ENCODE data around the gene TUT7.

The TUT7 gene

DNA sequence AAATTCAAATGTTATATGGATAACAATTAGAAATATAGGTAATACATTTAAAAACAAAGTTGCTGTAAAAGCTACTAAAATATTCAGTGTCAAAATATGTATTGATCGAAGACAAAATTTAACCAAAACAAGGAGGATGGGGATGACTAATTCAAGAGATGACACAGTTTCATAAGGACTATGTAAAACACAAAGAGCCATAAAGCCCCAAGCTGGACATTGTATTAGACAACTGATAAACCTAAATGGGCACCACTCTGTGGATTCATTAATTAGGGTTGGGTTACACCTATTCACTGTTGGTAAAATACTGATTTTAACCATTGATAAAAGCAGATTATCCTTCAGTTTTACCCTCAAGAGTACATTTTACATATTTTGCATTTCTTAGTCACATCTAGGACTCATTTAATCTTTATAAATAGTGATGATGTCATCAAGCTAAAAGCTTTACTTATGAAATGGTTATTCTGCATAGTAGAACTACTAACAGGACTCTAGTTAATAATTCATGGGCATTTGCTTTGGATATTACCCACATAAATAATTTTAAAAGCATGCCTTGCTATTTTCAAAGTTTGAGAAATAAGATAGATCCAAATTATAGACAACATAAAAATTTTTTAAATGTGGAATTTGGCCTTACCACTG is 13.7 kb downstream of the TUT7 start:
- in situ Hi-C loops (cut with HindIII; ENCODE audit: low sequenced_read_pairs) = no loop called here
- TF ChIP-seq, protein P1, sequence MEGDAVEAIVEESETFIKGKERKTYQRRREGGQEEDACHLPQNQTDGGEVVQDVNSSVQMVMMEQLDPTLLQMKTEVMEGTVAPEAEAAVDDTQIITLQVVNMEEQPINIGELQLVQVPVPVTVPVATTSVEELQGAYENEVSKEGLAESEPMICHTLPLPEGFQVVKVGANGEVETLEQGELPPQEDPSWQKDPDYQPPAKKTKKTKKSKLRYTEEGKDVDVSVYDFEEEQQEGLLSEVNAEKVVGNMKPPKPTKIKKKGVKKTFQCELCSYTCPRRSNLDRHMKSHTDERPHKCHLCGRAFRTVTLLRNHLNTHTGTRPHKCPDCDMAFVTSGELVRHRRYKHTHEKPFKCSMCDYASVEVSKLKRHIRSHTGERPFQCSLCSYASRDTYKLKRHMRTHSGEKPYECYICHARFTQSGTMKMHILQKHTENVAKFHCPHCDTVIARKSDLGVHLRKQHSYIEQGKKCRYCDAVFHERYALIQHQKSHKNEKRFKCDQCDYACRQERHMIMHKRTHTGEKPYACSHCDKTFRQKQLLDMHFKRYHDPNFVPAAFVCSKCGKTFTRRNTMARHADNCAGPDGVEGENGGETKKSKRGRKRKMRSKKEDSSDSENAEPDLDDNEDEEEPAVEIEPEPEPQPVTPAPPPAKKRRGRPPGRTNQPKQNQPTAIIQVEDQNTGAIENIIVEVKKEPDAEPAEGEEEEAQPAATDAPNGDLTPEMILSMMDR (IDR thresholded peaks at IDR 0.05; ENCODE audit: low read depth, low read length, missing control alignments) = no peak
- DNase-seq (ENCODE audit: low read depth) = no peak
- no peak overlapping the region for H3K4me3 ChIP-seq (ENCODE audit: low read depth, low read length)

- DNase-seq (ENCODE audit: low read depth) = no peak
- no peak overlapping the region for H3K4me3 ChIP-seq (ENCODE audit: low read depth, low read length)
- TF ChIP-seq, protein P1 (IDR thresholded peaks at IDR 0.05; ENCODE audit: low read depth, low read length, missing control alignments) = no peak
- in situ Hi-C loops (cut with HindIII; ENCODE audit: low sequenced_read_pairs) = no loop called here
These were observed 16.6 kb downstream of the TUT7 start for GRCh38 chr9:86337469-86338108.

DNA sequence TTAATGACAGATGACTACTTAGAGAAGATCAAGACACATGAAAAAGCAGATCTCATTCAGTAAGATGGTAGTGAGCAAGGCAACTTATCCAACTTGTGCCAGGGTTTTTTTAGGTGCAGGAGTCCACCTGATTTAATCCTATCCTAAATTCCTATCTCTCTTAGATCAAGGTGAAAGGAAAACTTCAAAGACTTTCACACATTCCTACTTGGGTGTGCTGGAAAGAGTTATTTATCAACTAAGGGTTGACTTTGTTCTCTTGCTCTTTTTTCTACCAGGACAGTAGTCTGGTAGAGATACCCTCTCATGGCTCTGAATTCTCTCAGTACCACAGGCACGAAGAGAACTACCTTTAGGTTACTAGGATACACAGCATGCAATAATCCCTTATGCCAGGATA is 18.2 kb downstream of the TUT7 start:
- DNase-seq (ENCODE audit: low read depth) = no peak
- TF ChIP-seq, protein P1 (IDR thresholded peaks at IDR 0.05; ENCODE audit: low read depth, low read length, missing control alignments) = no peak
- no peak overlapping the region for H3K4me3 ChIP-seq (ENCODE audit: low read depth, low read length)
- in situ Hi-C loops (cut with HindIII; ENCODE audit: low sequenced_read_pairs) = no loop called here

- in situ Hi-C loops (cut with HindIII; ENCODE audit: low sequenced_read_pairs) = no loop called here
- no peak overlapping the region for H3K4me3 ChIP-seq (ENCODE audit: low read depth, low read length)
- TF ChIP-seq, protein P1 (IDR thresholded peaks at IDR 0.05; ENCODE audit: low read depth, low read length, missing control alignments) = no peak
- DNase-seq (ENCODE audit: low read depth) = no peak
These were observed 20.6 kb downstream of the TUT7 start for GRCh38 chr9:86333651-86334050.

GRCh38 chr9:86330186-86330585 is 24.0 kb downstream of the TUT7 start:
- in situ Hi-C loops (cut with HindIII; ENCODE audit: low sequenced_read_pairs) = no loop called here
- DNase-seq (ENCODE audit: low read depth) = no peak
- H3K4me3 ChIP-seq (ENCODE audit: low read depth, low read length) = no peak overlapping the region
- TF ChIP-seq, protein P1 (IDR thresholded peaks at IDR 0.05; ENCODE audit: low read depth, low read length, missing control alignments) = no peak

- no peak for DNase-seq (ENCODE audit: low read depth)
- TF ChIP-seq, protein P1 (IDR thresholded peaks at IDR 0.05; ENCODE audit: low read depth, low read length, missing control alignments) = no peak
- no peak overlapping the region for H3K4me3 ChIP-seq (ENCODE audit: low read depth, low read length)
- in situ Hi-C loops (cut with HindIII; ENCODE audit: low sequenced_read_pairs) = no loop called here
These were observed 24.6 kb downstream of the TUT7 start for GRCh38 chr9:86329649-86330048.

Data from astrocyte of the cerebellum (primary cell).